GM12878 (cell line): ENCODE results near the gene MMP7. TPM values are rescaled to one million over a fixed set of nuclear protein-coding genes. Genes with fewer than 3 reads are reported as not detected.

Experiments used
- ATAC-seq: fragments of 200-7000 bp; cut with Tn5 transposase; 3 replicates; pipeline ENCODE4 v1.9.1; 2020; ENCODE audit warnings: mild to moderate bottlenecking, moderate library complexity
- BruUV-seq: library from RNA; stranded (reverse); fragments of 400-500 nt; replicated peaks from 2 replicates; lab custom pipeline; 2021; lab: Mats Ljungman, UMichigan
- CTCF ChIA-PET: fragments of 300-600 bp; sonication (Branson Sonifier 250); formaldehyde crosslinking; extraction: SDS; loops from one replicate; lab custom pipeline; 2021; ENCODE audit warnings: inconsistent platforms; lab: Yijun Ruan, JAX
- POLR2A ChIA-PET: fragments of 350-600 bp; formaldehyde crosslinking; extraction: SDS; loops from one replicate; lab custom pipeline; 2021; ENCODE audit warnings: inconsistent platforms; lab: Charles Lee
- RAD21 ChIA-PET: fragments of 300-600 bp; sonication (Branson Sonifier 250); formaldehyde crosslinking; loops from one replicate; lab custom pipeline; 2023; ENCODE audit warnings: antibody characterized with exemption; ENCODE audit not compliant: unreplicated experiment; lab: Charles Lee
- SMC1A ChIA-PET: fragments of 300-600 bp; sonication (Branson Sonifier 250); formaldehyde crosslinking; loops from one replicate; lab custom pipeline; 2023; ENCODE audit not compliant: unreplicated experiment, uncharacterized antibody; lab: Charles Lee
- DNase-seq: peaks from one replicate; pipeline ENCODE4 v3.0.0-alpha.2; 2011; ENCODE audit warnings: low read depth, low spot score
- FAIRE-seq: peaks from 3 replicates; lab custom pipeline; 2011; peaks lifted over from hg19 to GRCh38; lab: Jason Lieb, UNC
- H2AFZ ChIP-seq: 2 replicates; pipeline ENCODE4 v1.6.0; 2011; ENCODE audit warnings: low read depth, low read length, control low read depth; ENCODE audit not compliant: control insufficient read depth
- H3K27ac ChIP-seq: 2 replicates; pipeline ENCODE4 v1.5.1; 2011; ENCODE audit warnings: control low read depth; ENCODE audit not compliant: control insufficient read depth, insufficient read depth
- H3K27me3 ChIP-seq, 2 experiments: replicated peaks in 1 of 2; 2 replicates each; pipeline versions ENCODE4 v1.6.0 to v1.6.1; 2011; ENCODE audit warnings: low read length in 1 of 2; ENCODE audit not compliant: control insufficient read depth in 2 of 2, insufficient read depth in 2 of 2
- H3K36me3 ChIP-seq, 2 experiments: 2 replicates each; pipeline ENCODE4 v1.5.1; 2011; ENCODE audit warnings: low read length in 1 of 2; ENCODE audit not compliant: control insufficient read depth in 2 of 2, insufficient read depth in 2 of 2
- H3K4me1 ChIP-seq: 2 replicates; pipeline ENCODE4 v1.6.1; 2011; ENCODE audit warnings: mild to moderate bottlenecking, low read length, moderate library complexity, mixed read lengths; ENCODE audit not compliant: control insufficient read depth, insufficient read depth
- H3K4me2 ChIP-seq: 2 replicates; pipeline ENCODE4 v1.6.0; 2011; ENCODE audit warnings: control low read depth; ENCODE audit not compliant: control insufficient read depth, insufficient read depth
- H3K4me3 ChIP-seq: fragments of 200-600 bp; sonication (generic); 2 replicates; pipeline ENCODE4 v1.5.1; 2016
- H3K79me2 ChIP-seq: 2 replicates; pipeline ENCODE4 v1.6.0; 2011; ENCODE audit warnings: low read length; ENCODE audit not compliant: control insufficient read depth, insufficient read depth
- H3K9ac ChIP-seq: 2 replicates; pipeline ENCODE4 v1.8.0; 2011; ENCODE audit warnings: low read length, control low read depth, mixed read lengths; ENCODE audit not compliant: control insufficient read depth, insufficient read depth
- H3K9me3 ChIP-seq: replicated peaks from 3 replicates; pipeline ENCODE4 v1.5.1; 2011; ENCODE audit warnings: mild to moderate bottlenecking, low read length; ENCODE audit not compliant: control insufficient read depth, insufficient read depth
- H4K20me1 ChIP-seq: 2 replicates; pipeline ENCODE4 v1.6.0; 2011; ENCODE audit not compliant: control insufficient read depth, insufficient read depth
- CEBPZ ChIP-seq: fragments of 150-350 bp; IDR thresholded peaks from 2 replicates; pipeline ENCODE4 v1.6.1; 2016; ENCODE audit warnings: low read depth, low read length
- EED ChIP-seq: sonication (generic); IDR thresholded peaks from 2 replicates; pipeline ENCODE4 v1.6.1; 2016; ENCODE audit warnings: antibody characterized with exemption, low read depth
- KLF5 ChIP-seq: fragments of 450-650 bp; IDR thresholded peaks from 2 replicates; pipeline ENCODE4 v1.6.1; 2014; ENCODE audit warnings: mild to moderate bottlenecking; ENCODE audit not compliant: partially characterized antibody
- RELA ChIP-seq: fragments of 450-650 bp; IDR thresholded peaks from 2 replicates; pipeline ENCODE4 v1.8.0; 2014; ENCODE audit warnings: borderline replicate concordance; ENCODE audit not compliant: partially characterized antibody
- YBX1 ChIP-seq: fragments of 450-650 bp; IDR thresholded peaks from 2 replicates; pipeline ENCODE4 v1.6.1; 2016; ENCODE audit warnings: antibody characterized with exemption
- ZBTB40 ChIP-seq: fragments of 450-650 bp; IDR thresholded peaks from 2 replicates; pipeline ENCODE4 v1.6.1; 2016; ENCODE audit warnings: mild to moderate bottlenecking, moderate library complexity, borderline replicate concordance
- in situ Hi-C: fragments of 300-500 bp; cut with MboI; formaldehyde crosslinking; loops from 9 replicates; pipeline ENCODE4 v1.14.3; 2018; ENCODE audit warnings: mixed read lengths
- intact Hi-C: fragments of 100-400 bp; cut with micrococcal nuclease; formaldehyde crosslinking; loops from one replicate; pipeline ENCODE4 v1.14.2; 2022; ENCODE audit not compliant: unreplicated experiment
- polyA plus RNA-seq, 11 experiments: library from polyadenylated mRNA; depleted of rRNA in 4 of 11; unstranded in 6 of 11; stranded (reverse) in 5 of 11; fragments of >200 nt; fragmentation: Nextera tagmentation in 4 of 11; fragmentation: Illumina TruSeq in 1 of 11; extraction: Ambion mirVana in 4 of 11; extraction: Trizol in 1 of 11; gene quantifications; 1 replicate in 1 of 11; 2 replicates in 10 of 11; pipeline versions ENCODE4 v1.2.1 to v1.2.3, GENCODE V29; 2011 to 2016; ENCODE audit warnings: inconsistent platforms in 2 of 11, missing spikeins in 2 of 11, low read depth in 1 of 11
- total RNA-seq, 4 experiments: library from RNA; depleted of rRNA in 3 of 4; stranded (reverse); fragments of >200 nt in 3 of 4; fragmentation: Illumina TruSeq in 1 of 4; extraction: Trizol in 1 of 4; gene quantifications; 2 replicates each; pipeline versions ENCODE4 v1.2.1 to v1.2.3, GENCODE V29; 2013 to 2021

The MMP7 gene
- total and polyA plus RNA-seq, 10 of the 15 experiments (the other 5 are each of a cell fraction or from before 2014, with no cell fraction given) = 0.63 to 18.0 (median 1.1) TPM

DNA sequence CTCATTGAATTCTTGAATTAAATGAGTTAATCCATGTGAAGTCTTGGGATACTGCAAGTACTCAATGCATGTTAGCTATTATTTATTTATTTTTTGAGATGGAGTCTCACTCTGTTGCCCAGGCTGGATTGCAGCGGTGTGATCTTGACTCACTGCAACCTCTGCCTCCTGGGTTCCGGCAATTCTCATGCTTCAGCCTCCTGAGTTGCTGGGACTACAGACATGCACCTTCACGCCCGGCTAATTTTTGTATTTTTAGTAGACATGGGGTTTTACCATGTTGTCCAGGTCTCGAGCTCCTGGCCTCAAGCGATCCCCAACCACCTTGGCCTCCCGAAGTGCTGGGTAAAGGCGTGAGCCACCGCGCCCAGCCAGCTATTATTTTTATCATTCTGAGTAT lies 9.4 kb downstream of the MMP7 start (continued):
- no peak for TF ChIP-seq ZBTB40
- TF ChIP-seq EED = no peak
- no peak for TF ChIP-seq RELA

- intact Hi-C loops (no loop called here), in situ Hi-C loops (no loop called here)
- H3K4me1 ChIP-seq = peaks cover 15% of the 10 kb centered on the region
- no peaks in the 10 kb centered on the region for H3K79me2 ChIP-seq
- no peak overlapping the region for H3K27ac ChIP-seq
- no peak overlapping the region for H3K4me2 ChIP-seq
- ChIA-PET SMC1A (interaction anchor here (0.8 kb wide), 1 partner anchor 226 kb away, joined by 3 read pairs; no protein-coding TSS in a partner anchor), RAD21 (no interaction called here), CTCF (interaction anchor here (0.7 to 3.9 kb wide), 5 partner anchors 10 to 93 kb away, joined by 3 to 22 read pairs (median 3); no protein-coding TSS in a partner anchor), POLR2A (interaction anchor here (0.6 kb wide), 1 partner anchor 90 kb away, joined by 4 read pairs; no protein-coding TSS in a partner anchor)
- DNase-seq (no peak), ATAC-seq (no peak), FAIRE-seq (no peak)
- H2AFZ ChIP-seq = no peak overlapping the region
- no peak overlapping the region for H3K4me3 ChIP-seq
- H3K36me3 ChIP-seq = no peaks in the 10 kb centered on the region
- H3K9me3 ChIP-seq = no peaks in the 10 kb centered on the region
- no peak overlapping the region for H3K9ac ChIP-seq
- no peaks in the 10 kb centered on the region for H3K27me3 ChIP-seq
- H4K20me1 ChIP-seq = no peaks in the 10 kb centered on the region
- no TSS peak for BruUV-seq
- TF ChIP-seq CEBPZ = no peak
- TF ChIP-seq YBX1 = no peak
- no peak for TF ChIP-seq KLF5
Measured at GRCh38 chr11:102520514-102520913, 10.0 kb downstream of the MMP7 start.
